HG03521 (cell line): ENCODE data around the gene CCNI2.
"Not testable (repeated sequence)": the region's sequence is repeated elsewhere in the genome, so short reads cannot be mapped to it uniquely, and the experiment has no call there.

Experiments used
- ATAC-seq: cut with Tn5 transposase; IDR thresholded peaks from one replicate; pipeline ENCODE4 v1.9.1; 2021; ENCODE audit warnings: mild to moderate bottlenecking, moderate library complexity; ENCODE audit not compliant: unreplicated experiment

CCNI2 gene

DNA sequence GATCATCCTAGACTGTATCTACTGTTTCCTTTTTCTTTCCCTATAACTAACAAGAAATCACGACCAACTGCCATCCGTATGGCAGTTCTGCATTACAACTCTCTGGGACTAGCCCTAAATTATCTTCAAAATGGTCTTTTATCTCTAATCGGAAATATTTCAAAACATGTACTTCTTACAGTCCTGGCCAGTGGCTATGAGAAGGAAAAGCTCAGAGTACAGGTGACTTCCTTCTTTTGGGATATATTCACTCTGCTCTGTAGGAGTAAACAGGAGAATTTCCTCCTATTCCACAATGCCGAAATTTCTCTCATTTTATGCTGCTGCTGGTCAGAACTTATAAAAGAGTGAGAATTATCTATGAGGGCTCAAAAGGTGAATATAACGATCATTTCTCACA lies 31.6 kb downstream of the CCNI2 start:
- ATAC-seq: no peak

DNA sequence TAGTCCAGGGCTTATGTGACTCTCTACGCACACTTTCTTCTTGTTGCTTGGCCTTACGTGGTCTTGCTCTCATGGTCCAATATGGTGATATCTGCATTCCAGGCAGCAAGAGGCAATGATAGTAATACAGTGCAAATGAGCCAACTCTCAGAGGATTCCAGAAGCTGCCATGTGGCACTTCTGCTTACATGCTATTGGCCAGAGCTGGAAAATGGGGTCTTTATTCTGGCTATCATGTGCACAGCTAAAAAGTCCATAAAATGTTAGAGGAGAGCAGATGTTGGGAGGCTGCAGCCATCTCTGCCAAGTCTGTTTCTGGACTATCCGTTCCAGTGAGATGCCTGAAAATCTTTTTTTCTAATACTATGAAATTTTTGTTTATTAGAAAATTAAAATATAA lies 32.7 kb downstream of the CCNI2 start:
- no peak for ATAC-seq

DNA sequence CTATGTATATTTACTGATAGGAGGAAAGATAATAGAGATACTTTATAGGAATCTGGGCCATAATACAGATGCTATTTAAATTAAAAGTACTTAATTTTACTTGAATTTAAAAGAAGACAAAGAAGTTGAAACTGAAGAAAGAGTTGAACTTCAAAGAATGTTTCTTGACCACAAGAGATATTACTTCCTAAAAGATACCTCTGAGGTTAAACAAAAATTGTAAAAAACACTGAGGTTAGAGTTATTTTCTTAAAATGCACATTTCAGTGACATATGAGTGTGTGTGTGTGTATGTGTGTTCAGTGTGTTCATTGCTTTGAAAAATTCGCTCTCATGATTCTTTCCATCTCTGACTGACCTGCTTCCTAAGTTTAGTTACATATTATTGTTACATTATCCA lies 33.4 kb downstream of the CCNI2 start:
- no peak for ATAC-seq

DNA sequence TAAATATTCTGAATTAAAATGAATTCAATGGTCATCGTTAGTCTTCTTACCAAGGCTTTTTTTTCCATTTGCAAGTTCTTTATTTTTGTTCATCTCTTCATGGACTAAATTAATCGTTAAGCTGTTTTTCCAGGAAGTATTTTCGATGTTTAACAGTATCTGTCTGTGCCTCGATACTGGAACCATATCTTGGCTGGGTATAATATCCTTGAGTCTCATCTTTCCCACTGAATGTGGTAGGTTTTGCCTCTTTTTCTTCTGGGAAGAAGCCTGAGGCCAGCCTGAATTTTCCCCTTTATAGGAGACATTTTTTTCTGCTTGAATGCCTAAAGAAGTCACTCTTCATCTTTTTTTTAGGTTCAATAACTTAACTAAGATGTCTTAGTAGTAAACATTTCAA lies 33.8 kb downstream of the CCNI2 start:
- no peak for ATAC-seq

DNA sequence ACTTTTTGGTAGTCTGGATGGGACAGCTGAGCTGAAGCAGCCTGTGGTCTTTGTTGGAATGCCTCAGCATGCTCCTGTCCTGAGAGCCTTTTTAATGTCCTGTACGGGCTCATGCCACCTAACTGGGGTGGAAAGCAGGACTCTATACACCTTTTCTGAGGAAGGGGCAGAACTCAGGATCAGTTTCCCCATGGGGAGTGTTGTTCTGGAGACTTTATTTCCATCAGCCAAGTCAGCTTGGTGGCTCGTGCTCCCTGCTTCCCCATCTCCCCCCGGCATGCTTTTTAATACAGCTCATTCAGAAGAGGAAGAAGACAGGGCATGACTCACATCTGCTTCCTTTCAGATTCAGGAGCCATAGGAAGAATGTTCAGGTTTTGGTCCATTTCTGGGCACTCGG lies 34.9 kb downstream of the CCNI2 start:
- no peak for ATAC-seq

DNA sequence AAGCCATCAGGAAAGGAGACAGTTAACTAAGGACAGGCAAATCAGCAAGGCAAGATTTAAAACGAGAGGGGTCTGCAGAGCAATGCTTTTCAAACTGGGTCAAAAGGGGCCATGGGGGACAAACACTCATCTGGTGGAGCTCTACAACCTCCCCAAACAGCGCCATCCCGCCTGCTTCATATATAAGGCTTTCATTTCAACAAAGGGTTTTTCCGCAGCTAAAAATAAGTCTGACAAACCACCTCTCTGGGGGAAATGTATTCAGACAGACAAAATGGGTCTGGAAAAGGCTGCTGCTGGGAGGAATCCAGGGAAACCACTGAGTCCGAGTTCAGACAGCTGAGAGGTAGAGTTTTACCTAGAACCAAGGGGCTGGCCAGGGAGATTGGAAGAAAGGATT lies 38.1 kb downstream of the CCNI2 start:
- ATAC-seq: no peak

DNA sequence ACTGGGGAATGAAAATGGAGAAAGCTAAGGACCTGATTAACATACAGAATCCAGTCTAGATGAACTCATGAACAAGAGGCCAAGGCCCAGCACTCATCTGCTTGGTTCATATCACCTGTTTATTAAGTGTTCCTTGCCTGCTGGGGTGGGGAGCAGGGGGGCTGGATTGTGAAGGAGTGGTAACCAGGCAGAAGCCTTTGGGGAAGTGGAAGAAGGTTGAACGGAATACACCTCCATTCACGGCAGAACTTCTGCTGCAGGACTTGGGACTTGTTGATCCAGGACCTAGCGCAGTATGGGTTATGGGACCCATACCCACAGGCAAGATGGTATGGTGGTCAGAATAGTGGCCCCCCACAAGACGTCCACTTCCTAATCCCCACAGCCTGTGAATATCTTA lies 38.6 kb downstream of the CCNI2 start:
- no peak for ATAC-seq

DNA sequence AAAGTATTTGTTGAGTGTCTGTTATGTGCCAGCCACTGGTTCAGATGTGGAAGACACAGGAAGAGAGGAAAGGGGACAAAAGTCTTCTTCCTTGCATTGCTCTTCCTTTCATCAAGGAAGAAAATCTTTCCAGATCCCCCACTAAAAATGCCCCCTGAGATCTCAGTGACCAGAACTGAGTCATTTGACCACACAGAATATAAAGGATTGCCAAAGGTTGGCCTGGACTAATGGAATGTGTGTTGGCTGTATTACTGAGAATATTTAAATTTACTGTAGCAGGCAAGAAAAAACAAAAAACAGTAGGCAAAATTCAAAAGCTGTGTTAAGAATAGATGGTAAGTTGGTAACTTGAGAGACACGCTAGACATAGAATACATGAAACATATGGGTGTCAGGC lies 39.9 kb downstream of the CCNI2 start:
- ATAC-seq: no peak

DNA sequence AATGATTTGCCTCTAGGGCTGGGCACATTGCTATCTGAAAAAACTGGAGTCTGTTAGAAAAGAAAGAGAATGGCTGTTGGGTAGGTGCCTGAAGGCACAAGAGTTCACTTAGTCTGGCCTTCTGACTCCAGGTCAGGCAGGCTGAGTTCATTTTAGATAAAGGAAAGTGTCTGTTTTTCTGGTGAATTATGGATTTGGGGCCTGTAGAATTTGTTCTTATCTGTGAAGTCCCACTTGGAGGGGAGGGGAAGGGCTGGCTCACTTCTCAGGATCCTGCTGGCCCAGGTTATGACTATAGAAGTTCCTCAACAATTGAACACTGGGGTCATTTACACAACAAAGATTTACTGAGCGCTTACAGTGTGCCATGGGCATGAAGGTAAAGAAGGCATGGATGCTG lies 41.3 kb downstream of the CCNI2 start:
- no peak for ATAC-seq

DNA sequence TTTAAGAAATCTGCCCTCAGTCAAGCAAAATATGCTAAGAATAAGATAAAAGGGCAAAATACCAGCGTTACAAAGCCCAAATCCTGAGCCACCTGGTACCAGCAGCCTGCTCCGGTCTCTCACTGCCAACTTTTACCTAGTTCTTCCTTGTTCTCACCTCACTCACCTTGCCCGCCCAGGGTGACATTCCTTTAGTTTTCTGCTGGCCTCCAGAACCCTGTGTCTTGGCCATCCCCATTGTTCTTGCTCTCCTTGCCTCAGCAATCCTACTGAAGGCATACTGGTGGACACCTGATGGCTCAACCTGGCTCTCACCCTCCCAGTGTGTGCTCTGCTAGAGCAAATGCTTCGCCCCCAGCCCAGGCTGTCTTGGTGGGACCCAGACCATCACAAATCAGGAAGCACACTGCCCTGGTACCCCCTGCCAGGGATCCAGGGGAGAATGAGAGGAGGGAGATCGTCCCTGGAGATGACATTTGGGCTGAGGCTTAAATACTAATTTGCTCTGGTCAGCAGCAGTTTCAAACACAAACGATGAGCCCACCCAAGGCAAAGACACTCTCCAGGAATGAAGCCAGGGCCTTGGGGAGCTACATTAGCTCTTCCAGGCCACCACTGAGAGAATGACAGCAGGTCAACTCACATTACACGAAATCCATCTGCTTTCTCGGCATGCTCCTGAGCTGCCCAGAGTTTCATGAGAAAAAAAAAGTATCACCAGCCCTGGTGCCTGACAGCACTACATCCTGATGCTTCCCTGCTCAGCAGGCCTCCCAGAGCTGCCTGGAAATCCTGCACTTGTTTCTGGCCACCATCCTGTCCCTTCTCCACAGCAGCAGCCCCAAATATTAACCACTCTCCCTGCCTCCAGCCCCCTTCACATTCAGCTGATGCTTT lies 42.0 kb downstream of the CCNI2 start:
- ATAC-seq: no peak

DNA sequence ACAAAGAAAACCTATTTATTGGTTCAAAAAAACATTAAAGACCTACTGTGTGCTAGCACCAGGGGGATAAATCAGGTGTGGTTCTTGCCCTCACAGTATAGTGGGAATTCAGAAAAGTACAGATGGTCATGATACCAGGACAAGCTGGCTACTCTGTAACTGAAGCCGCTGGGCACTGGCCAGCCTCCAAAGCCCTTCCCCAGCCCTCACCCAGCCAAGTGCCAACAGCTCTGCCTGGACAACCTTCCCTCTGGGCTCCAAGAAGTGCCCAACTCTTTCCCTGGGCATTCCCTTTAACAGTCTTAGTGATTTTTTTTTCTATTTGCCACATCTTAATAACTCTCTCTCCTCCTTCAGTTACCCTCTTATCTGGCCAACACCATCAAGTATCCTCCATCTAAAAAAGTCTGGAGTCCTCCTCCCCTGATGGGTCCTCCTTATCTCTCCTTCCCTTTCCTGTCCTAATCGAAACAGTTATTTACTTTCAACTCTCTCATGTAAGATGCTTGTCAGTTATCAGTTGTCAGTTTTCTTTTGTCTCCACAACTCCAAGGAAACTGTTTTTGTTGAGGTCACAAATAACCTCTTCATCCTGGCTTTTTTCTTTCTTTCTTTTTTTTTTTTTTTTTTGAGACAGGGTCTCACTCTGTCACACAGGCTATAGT lies 43.1 kb downstream of the CCNI2 start:
- no peak for ATAC-seq

DNA sequence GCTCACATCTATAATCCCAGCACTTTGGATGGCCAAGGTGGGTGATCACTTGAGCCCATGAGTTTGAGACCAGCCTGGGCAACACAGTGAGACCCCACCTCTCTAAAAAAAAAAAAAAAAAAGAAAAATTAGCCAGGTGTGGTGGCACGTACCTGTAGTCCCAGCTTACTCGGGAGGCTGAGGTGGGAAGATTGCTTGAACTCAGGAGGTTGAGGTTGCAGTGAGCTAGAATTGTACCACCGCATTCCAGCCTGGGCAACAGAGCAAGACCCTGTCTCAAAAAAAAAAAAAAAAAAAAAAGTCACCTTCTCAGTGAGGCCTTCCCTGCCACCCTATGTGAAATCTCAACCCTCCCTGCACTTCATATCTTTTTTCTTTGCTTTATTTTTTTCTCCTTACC lies 43.8 kb downstream of the CCNI2 start:
- ATAC-seq: no peak

DNA sequence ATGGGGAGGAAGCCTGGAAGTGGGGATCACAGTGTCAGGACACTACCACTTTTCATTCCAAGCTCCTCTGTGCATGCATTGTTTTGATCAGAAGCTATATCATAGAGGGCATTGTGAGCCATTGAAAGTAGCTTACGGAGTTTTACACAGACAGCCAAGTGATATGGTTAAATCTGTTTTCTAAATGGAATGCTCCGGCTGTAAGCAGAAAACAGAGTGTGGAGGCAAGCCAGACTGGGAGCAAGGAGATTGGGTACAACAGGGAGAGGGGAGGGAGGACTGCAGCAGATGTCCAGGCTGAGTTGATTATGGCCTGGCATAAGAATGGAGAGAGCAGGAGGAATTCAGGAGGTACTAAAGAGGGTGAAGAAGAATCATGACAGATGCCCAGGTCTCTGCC lies 50.4 kb downstream of the CCNI2 start:
- no peak for ATAC-seq

DNA sequence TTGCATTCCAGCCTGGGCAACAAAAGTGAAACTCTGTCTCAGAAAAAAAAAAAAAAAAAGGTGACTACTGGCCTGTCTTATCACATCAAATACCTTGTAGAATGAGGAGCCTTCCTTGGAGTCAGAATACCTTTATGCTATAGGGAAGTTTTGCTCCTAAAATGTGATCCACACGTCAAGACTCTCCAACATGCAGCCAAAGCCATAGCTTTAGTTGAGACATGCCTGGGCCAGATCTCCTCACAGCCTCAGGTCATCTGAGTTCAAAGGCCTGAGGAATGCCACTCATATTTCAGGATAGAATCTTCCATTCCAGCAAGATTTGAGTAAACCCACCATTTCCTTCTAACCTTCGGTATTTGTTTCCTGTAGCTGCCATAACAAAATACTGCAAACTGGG lies 52.2 kb downstream of the CCNI2 start:
- no peak for ATAC-seq

DNA sequence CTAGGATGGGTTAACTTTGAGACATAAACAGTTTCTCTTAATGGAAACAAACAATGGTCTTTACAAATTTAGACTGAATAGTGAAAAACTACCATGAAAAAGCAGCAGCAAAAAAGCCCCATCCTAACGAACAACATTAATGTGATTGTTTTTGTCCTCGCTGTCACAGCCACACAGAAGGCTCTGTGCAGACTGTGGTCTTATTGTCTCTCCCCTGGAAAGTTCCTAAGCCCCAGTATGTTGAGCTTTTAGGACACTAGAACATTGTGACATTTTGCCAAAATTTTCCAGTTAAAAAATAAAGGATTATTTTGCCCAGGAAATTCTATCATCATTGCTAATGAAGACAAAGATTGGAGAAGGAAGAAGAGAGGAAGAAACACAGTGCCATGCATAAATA lies 53.3 kb downstream of the CCNI2 start:
- ATAC-seq: no peak

DNA sequence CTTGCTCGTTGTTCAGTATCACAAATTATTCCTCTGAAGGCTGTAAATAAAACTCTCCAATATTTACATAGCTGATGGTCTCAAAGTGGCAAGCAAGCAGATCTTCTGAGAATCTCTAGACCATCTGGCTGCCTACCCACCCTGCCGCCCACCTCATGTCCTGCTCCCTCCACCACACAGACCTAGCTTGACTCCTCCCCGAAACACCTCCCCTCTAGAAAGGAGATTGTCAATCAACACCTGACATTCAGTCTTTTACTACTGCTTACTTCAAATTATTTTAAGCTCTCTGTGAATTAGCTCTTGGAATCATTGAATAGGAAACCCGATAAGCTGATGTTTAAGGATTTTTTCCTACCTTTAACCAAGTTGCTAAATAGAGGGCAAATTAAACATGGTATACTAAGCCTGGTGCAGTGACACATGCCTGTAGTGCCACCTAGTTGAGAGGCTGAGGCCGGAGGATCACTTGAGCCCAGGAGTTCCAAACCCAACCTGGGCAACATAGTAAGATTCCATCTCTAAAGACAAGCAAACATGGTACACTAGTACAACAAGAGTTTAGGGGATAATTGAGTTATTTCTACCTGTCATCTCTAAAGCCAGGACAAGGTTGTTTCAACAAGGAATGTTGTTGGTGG lies 54.9 kb downstream of the CCNI2 start:
- no peak for ATAC-seq

DNA sequence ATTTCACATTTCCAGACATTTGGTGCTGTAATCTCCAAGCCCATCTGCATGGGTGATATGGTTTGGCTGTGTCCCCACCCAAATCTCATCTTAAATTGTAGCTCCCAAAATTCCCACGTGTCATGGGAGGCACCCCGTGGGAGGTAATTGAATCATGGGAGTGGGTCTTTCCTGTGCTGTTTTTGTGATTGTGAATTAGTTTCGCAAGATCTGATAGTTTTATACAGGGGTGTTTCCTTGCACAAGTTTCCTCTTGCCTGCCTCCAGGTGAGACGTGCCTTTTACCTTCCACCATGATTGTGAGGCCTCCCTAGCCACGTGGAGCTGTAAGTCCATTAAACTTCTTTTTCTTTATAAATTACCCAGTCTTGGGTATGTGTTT lies 55.5 kb downstream of the CCNI2 start:
- ATAC-seq: not testable (repeated sequence)
